Measurements from ENCODE around the gene STRBP.
"Not testable (repeated sequence)": the region's sequence is repeated elsewhere in the genome, so short reads cannot be mapped to it uniquely, and the experiment has no call there.

The STRBP gene

GRCh38 chr9:123186029-123186428, 82.4 kb downstream of the STRBP start:
- not testable (repeated sequence) for DNase-seq

GRCh38 chr9:123176949-123177348, 91.4 kb downstream of the STRBP start:
- no peak for DNase-seq

DNA sequence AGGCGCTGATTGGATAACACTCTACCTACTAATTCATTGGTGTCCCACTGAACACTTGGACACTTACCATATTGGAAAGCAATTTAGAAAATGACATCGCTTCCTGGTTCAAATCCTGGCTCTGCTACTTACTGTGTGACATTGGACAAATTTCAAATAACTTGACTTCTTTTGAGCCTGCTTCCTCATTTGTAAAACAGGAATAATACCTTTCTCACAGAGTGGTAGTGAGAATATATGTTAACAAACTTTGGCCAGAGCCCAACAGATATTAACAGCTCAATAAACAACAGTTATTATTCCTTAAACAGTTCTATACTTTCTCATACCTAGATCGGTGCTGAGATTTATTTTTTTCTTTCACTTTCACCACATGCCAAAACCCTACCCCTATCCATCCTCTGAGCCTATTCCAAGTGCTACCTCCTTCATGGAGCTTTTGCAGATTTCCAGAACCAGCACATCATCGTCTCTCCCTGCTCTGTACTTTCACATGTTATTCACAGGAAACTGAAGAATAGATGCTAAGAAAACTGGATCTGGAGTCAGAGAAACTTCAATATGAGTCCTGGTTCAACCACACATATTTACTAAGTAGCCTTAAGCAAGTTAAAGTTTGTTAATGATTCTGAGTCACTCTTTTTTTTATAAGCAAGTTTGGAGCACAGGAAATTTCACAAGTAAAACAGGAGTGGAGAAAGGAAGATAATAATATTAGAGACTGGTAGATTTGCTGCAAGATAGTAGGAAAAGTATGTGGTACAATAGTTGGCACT, 92.3 kb downstream of the STRBP start:
- no peak for DNase-seq

GRCh38 chr9:123174887-123175518, 93.4 kb downstream of the STRBP start:
- DNase-seq, result no peak

- no peak for DNase-seq
These were observed 94.3 kb downstream of the STRBP start for GRCh38 chr9:123174079-123174478.

- DNase-seq, result no peak
These were observed 98.5 kb downstream of the STRBP start for GRCh38 chr9:123169926-123170325.

DNA sequence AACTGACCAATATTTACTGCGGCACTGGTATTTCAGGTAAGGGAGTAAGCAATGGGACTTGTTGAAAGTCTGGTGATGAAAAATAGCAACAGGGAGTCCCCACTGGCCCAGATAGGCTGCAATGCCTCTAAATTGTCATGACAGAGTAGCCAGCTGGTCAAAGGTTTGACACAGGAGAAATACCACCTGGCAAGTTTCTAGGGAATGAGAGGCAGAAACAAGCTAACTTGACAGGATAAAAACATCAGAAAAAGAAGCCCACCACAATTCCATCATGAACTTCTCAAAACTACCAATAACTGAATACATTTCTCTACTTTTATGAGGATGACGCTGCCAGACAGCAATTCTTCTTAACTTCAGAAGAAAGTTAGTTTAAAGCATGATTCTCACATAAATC, 99.8 kb downstream of the STRBP start:
- DNase-seq, result no peak

DNA sequence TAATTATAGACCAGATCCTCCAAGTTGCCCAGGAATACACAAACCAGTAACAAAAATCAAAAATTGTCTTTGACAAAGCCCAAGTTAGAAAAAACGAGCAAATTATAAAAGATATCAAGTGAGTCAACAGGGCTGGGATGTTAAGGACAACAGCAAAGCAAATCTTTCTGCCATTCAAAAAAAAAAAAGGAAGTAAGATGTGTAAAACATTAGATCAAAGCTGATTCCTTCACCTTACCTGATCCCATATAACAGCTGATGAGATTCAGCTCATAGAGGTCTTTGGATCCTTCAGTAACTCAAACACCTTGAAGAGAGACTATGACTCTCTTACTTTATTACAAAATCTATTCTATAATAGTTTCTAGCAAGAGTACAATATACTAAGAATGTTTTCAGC, 100.9 kb downstream of the STRBP start:
- DNase-seq, result no peak

- DNase-seq, result no peak
These were observed 102.6 kb downstream of the STRBP start for GRCh38 chr9:123165813-123166212.

DNA sequence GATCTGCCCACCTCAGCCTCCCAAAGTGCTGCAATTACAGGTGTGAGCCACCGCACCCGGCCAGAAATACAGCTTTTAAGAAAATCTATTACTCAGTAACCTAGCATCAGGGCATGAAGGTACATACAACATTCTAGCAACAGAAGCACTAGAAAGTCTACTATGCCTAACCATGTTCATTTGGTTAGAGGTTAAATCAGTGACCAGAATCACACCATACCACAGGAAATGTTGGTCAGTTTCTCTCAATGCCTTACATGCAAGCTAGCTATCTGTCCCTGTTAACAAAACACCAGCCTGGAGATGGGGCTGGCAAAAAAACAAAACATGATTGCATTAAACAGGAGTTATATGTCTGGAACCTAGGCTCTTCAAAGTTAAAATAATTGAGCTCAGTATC, 104.1 kb downstream of the STRBP start:
- DNase-seq, result no peak

DNA sequence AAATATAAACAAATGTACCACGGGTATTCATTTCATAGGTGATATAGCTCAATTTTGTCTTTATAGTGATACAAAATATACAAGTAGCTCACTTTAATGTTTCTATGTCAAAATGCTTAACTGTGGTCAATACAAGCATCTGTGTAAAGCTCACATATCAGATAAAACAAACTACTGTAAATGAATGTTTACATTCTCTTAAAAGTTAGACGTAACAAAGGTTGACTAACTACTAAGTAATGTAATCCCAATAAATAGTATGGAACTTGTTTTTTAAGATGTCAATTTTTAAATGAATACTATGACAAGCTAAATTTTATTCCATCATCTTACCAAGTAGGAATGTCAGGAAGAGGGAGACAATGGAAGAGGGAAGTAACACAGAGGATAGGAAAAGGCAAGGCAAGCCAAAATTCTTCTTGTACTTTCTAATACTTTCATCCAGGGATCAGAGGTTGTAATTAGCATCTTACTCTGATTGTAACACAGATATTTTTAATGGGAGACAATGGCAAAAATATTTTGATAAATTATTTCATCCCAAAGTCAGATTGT, 105.5 kb downstream of the STRBP start:
- no peak for DNase-seq

DNA sequence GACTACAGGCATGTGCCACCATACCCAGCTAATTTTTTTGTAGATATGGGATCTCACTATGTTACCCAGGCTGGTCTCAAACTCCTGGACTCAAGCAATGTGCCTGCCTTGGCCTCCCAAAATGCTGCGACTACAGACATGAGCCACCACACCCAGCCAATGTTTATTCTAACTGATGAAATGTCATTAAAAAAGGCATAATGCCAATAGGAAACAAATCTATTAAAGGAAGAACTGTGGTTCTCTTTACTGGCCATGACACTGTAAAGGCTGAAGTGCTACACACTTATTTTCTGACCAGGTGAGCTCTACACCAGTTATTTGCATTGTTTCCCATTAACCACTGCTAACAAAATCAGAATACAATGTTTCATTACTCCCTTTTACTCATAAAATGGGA, 106.0 kb downstream of the STRBP start:
- no peak for DNase-seq

- no peak for DNase-seq
These were observed 111.2 kb downstream of the STRBP start for GRCh38 chr9:123157221-123157620.

DNA sequence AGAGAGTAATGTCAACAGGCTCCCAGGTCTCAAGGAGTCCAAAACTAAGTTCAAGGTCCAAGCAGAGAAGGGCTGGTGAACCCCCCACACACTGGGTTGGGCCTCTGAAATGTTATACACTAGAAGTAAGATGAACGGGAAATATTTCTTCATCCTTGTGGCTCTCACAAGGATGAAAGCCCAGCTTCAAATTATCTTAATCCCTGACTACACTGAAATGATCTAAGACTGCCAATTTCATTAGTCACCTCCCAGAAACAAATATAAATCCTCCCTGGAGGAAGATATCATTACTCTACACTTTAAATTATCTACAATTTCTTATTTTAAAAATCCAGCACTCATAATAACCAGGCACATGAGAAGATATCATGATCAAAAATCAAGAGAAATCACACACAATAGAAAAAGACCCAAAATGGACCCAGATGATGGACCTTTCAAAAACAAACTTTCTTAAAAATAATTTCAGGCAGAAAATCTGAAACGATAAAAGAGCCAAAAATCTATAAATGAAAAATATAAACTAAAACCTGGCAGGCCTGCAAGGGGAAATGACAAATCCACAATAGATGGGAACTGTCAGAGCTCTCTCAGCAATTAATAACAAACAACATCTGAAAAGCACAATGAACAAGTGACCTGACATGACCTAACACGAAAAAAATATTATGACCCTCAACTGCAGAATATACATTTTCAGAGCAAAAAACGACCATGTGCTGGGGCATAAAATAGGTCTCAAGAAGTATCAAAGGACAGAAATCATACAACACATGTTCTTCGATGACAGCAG, 117.5 kb downstream of the STRBP start:
- no peak for DNase-seq

GRCh38 chr9:123149067-123149466, 119.3 kb downstream of the STRBP start:
- no peak for DNase-seq

DNA sequence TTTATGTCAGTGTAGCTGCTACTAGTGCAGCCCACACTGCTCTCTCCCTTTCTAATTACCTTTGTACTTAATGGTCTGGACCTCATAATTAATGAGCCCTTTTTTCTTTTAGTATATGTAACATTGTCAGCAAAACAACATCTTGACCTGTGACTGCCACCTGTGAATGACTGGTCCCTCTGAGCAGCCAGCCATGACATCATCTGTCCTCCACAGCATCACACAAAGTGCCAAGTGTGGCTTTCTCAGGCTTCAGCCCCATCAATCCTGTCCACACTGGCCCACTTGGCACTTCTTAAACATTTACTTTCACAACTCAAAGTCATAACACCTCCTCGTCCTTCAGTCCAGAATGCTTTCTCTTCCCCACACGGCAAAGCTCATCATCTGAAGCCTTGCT, 130.2 kb downstream of the STRBP start:
- DNase-seq, result no peak

DNA sequence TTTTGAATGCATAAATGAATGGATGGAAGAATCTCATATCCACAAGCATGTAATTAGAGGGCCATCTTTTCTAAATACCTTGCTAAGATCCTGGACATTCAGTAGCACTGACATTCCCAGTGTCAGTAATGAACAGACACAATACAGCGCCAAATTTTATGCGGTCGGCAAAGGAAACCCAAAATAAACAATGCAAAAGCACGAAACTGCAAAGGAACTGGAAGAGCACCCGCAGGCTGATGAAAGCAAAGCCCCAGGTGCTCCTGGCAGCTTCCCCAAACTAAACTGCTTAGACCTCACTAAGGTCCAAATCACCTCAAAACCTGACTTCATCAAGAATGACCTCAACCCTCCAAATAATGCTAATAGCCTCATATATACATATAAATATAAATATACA, 133.0 kb downstream of the STRBP start:
- DNase-seq, result no peak

GRCh38 chr9:123132696-123133095, 135.7 kb downstream of the STRBP start:
- DNase-seq, result no peak

- DNase-seq, result no peak
These were observed 136.4 kb downstream of the STRBP start for GRCh38 chr9:123131993-123132392.

DNA sequence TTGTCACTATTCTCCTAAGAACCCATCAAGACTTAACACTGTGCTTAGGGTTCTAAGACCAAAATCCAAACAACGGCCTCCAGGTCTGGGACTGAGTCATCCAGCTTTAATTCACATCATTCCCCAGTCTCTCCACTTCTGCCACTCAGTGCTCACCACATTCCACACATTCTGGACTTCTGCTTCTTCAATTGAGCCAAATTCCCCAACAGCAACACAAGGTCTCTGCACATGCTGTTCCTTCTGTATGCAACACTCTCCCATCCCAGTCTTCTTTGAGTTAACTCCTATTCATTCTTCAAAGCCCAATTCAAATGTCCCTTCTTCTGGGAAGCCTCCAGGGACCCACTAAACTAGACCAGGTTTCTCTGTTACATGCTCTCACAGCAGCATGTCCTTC, 137.1 kb downstream of the STRBP start:
- DNase-seq, result no peak

GRCh38 chr9:123129423-123129822, 139.0 kb downstream of the STRBP start:
- no peak for DNase-seq

- DNase-seq, result no peak
These were observed 139.8 kb downstream of the STRBP start for GRCh38 chr9:123128591-123128990.

GRCh38 chr9:123127512-123128075, 140.8 kb downstream of the STRBP start:
- DNase-seq, result no peak

All from amniotic stem cell (primary cell).